ENCODE results near the gene GPANK1. TPM values are rescaled to one million over a fixed set of nuclear protein-coding genes. Genes with fewer than 3 reads are reported as not detected.
A peak's percentile ranks its signal among the peaks of the same experiment; 100 is the strongest.

GPANK1 gene
- total and polyA plus RNA-seq, 9 of the 15 experiments (the other 6 are each of a cell fraction or from before 2014, with no cell fraction given): 32.2 to 111 (median 46.3) TPM

DNA sequence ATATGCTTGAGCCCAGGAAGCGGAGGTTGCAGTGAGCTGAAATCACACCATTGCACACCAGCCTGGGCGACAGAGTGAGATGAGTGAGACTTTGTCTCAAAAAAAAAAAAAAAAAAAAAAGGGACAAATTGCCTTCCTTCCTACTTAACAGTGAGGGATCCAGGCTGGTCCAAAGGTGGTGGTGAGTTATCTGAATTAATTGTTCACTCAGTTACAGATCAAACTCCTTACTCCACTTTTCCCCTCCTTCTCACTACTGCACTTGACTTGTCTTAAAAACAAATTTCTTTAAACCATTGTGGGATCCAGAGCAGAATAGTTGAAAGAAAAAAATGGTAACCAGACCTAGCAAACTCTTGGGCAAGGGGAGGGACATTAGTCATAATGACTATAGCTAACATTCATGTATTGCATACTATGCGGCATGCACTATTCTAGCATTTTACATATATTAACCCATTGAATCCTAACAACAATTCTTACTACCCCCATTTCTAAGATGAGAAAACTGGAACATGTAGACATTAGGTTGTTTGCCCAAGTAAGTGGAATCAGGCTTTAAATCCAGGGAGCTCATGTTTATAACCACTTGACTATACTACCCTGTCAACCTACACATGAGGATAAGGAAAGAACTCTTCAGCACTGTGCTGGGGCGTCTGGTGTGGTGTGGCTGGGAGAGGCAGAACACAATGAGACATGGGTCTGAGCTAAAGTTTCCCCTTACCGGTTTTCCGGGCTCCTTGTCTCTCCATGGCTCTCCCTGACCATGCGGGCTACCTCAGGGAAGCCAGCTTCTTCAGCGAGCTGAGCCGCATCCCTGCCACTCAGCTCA, 1.5 kb downstream of the GPANK1 start (continued):
- TF ChIP-seq, protein P1, sequence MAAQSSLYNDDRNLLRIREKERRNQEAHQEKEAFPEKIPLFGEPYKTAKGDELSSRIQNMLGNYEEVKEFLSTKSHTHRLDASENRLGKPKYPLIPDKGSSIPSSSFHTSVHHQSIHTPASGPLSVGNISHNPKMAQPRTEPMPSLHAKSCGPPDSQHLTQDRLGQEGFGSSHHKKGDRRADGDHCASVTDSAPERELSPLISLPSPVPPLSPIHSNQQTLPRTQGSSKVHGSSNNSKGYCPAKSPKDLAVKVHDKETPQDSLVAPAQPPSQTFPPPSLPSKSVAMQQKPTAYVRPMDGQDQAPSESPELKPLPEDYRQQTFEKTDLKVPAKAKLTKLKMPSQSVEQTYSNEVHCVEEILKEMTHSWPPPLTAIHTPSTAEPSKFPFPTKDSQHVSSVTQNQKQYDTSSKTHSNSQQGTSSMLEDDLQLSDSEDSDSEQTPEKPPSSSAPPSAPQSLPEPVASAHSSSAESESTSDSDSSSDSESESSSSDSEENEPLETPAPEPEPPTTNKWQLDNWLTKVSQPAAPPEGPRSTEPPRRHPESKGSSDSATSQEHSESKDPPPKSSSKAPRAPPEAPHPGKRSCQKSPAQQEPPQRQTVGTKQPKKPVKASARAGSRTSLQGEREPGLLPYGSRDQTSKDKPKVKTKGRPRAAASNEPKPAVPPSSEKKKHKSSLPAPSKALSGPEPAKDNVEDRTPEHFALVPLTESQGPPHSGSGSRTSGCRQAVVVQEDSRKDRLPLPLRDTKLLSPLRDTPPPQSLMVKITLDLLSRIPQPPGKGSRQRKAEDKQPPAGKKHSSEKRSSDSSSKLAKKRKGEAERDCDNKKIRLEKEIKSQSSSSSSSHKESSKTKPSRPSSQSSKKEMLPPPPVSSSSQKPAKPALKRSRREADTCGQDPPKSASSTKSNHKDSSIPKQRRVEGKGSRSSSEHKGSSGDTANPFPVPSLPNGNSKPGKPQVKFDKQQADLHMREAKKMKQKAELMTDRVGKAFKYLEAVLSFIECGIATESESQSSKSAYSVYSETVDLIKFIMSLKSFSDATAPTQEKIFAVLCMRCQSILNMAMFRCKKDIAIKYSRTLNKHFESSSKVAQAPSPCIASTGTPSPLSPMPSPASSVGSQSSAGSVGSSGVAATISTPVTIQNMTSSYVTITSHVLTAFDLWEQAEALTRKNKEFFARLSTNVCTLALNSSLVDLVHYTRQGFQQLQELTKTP (IDR thresholded peaks at IDR 0.05; ENCODE audit: low read depth in 1 of 2, partially characterized antibody in 2 of 2): no peak
- TF ChIP-seq GATA2 (CRISPR knock-in tag; IDR thresholded peaks at IDR 0.05) (no peak), CBFA2T3 (IDR thresholded peaks at IDR 0.05) (no peak), HDAC1 (IDR thresholded peaks at IDR 0.05) (no peak), SPI1 (IDR thresholded peaks at IDR 0.05; ENCODE audit: borderline replicate concordance, low read depth, low read length) (no peak), ZNF143 (CRISPR knock-in tag; IDR thresholded peaks at IDR 0.05) (0 out of 2 replicates have a peak, but pooled peaks have one; percentile 1), JUNB (CRISPR knock-in tag; conservative IDR thresholded peaks at IDR 0.05) (no peak), RB1 (IDR thresholded peaks at IDR 0.05; ENCODE audit: low read depth) (no peak), ZNF232 (CRISPR knock-in tag; IDR thresholded peaks at IDR 0.05) (no peak), MTF1 (CRISPR knock-in tag; IDR thresholded peaks at IDR 0.05; ENCODE audit: borderline replicate concordance) (no peak), ZNF263 (CRISPR knock-in tag; IDR thresholded peaks at IDR 0.05; ENCODE audit: borderline replicate concordance) (no peak), SAP30 (IDR thresholded peaks at IDR 0.05; ENCODE audit: borderline replicate concordance, insufficient read depth, low read depth, low read length, poor library complexity, severe bottlenecking) (no peak), TRIM28 (IDR thresholded peaks at IDR 0.05) (no peak), CEBPG (CRISPR knock-in tag; IDR thresholded peaks at IDR 0.05) (0 out of 2 replicates have a peak, but pooled peaks have one; percentile 39), CEBPG (tag; conservative IDR thresholded peaks at IDR 0.05 in 1 of 2, IDR thresholded peaks at IDR 0.05 in 1 of 2) (no peak), ZNF780A (CRISPR knock-in tag; IDR thresholded peaks at IDR 0.05) (no peak), ZBED1 (IDR thresholded peaks at IDR 0.05) (no peak), HLTF (IDR thresholded peaks at IDR 0.05) (peak; percentile 51; the same call in 1 of the 2 replicates), HNRNPUL1 (IDR thresholded peaks at IDR 0.05; ENCODE audit: low read length) (no peak), SOX6 (IDR thresholded peaks at IDR 0.05) (no peak)
- TF ChIP-seq, protein P2, sequence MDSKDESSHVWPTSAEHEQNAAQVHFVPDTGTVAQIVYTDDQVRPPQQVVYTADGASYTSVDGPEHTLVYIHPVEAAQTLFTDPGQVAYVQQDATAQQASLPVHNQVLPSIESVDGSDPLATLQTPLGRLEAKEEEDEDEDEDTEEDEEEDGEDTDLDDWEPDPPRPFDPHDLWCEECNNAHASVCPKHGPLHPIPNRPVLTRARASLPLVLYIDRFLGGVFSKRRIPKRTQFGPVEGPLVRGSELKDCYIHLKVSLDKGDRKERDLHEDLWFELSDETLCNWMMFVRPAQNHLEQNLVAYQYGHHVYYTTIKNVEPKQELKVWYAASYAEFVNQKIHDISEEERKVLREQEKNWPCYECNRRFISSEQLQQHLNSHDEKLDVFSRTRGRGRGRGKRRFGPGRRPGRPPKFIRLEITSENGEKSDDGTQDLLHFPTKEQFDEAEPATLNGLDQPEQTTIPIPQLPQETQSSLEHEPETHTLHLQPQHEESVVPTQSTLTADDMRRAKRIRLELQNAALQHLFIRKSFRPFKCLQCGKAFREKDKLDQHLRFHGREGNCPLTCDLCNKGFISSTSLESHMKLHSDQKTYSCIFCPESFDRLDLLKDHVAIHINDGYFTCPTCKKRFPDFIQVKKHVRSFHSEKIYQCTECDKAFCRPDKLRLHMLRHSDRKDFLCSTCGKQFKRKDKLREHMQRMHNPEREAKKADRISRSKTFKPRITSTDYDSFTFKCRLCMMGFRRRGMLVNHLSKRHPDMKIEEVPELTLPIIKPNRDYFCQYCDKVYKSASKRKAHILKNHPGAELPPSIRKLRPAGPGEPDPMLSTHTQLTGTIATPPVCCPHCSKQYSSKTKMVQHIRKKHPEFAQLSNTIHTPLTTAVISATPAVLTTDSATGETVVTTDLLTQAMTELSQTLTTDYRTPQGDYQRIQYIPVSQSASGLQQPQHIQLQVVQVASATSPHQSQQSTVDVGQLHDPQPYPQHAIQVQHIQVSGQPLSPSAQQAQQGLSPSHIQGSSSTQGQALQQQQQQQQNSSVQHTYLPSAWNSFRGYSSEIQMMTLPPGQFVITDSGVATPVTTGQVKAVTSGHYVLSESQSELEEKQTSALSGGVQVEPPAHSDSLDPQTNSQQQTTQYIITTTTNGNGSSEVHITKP (IDR thresholded peaks at IDR 0.05; ENCODE audit: partially characterized antibody): no peak
